Panc1 (cell line): ENCODE data around the gene KRT38. TPM values are rescaled to one million over a fixed set of nuclear protein-coding genes. Genes with fewer than 3 reads are reported as not detected.
A peak's percentile ranks its signal among the peaks of the same experiment; 100 is the strongest.

Source experiments
- ATAC-seq: fragments of 200-7000 bp; cut with Tn5 transposase; 2 replicates; pipeline ENCODE4 v1.9.1; 2020; ENCODE audit warnings: mild to moderate bottlenecking, moderate library complexity
- BruUV-seq: library from RNA; stranded (reverse); fragments of 400-500 nt; replicated peaks from 2 replicates; lab custom pipeline; 2021; lab: Mats Ljungman, UMichigan
- CTCF ChIA-PET: fragments of 300-600 bp; sonication (Branson Sonifier 250); formaldehyde crosslinking; loops from one replicate; lab custom pipeline; 2022; ENCODE audit warnings: antibody characterized with exemption; lab: Charles Lee
- POLR2A ChIA-PET: fragments of 300-600 bp; sonication (Branson Sonifier 250); formaldehyde crosslinking; loops from one replicate; lab custom pipeline; 2022; ENCODE audit warnings: antibody characterized with exemption; lab: Charles Lee
- DNase-seq: peaks from one replicate; pipeline ENCODE4 v3.0.0-alpha.2; 2010; ENCODE audit warnings: low read depth, low spot score
- H3K27ac ChIP-seq: 2 replicates; pipeline ENCODE4 v1.5.1; 2011; ENCODE audit warnings: mild to moderate bottlenecking, low read length, inconsistent platforms
- H3K27me3 ChIP-seq: fragments of 200-500 bp; sonication (Bioruptor generic); 2 replicates; pipeline ENCODE4 v1.6.0; 2014; ENCODE audit warnings: low read length, inconsistent platforms; ENCODE audit not compliant: control insufficient read depth, insufficient read depth
- H3K36me3 ChIP-seq: fragments of 200-500 bp; sonication (Bioruptor generic); 2 replicates; pipeline ENCODE4 v1.5.1; 2014; ENCODE audit warnings: inconsistent platforms, mild to moderate bottlenecking, low read length, moderate library complexity; ENCODE audit not compliant: control insufficient read depth, insufficient read depth
- H3K4me1 ChIP-seq: 2 replicates; pipeline ENCODE4 v1.5.1; 2011; ENCODE audit warnings: inconsistent platforms, mild to moderate bottlenecking, low read length, moderate library complexity; ENCODE audit not compliant: control insufficient read depth, insufficient read depth
- H3K4me3 ChIP-seq, 2 experiments: 2 replicates each; pipeline ENCODE4 v1.5.1; 2011 to 2012; ENCODE audit warnings: low read depth in 2 of 2, low read length in 2 of 2, mild to moderate bottlenecking in 2 of 2, inconsistent platforms in 1 of 2, moderate library complexity in 1 of 2
- H3K9me3 ChIP-seq: fragments of 200-500 bp; sonication (Bioruptor generic); 2 replicates; pipeline ENCODE4 v1.5.1; 2014; ENCODE audit warnings: low read depth, mild to moderate bottlenecking, inconsistent platforms, low read length, moderate library complexity; ENCODE audit not compliant: control insufficient read depth, insufficient read depth
- POLR2AphosphoS5 ChIP-seq: IDR thresholded peaks from 2 replicates; pipeline ENCODE4 v1.6.1; 2012; ENCODE audit warnings: mild to moderate bottlenecking, low read depth, low read length, moderate library complexity
- SIN3A ChIP-seq: IDR thresholded peaks from 2 replicates; pipeline ENCODE4 v1.6.1; 2012; ENCODE audit warnings: low read depth, mild to moderate bottlenecking, low read length, moderate library complexity, borderline replicate concordance; ENCODE audit not compliant: insufficient read depth
- TCF7L2 ChIP-seq: IDR thresholded peaks from 2 replicates; pipeline ENCODE4 v1.6.1; 2011; ENCODE audit warnings: mild to moderate bottlenecking, low read depth, low read length, inconsistent platforms
- in situ Hi-C: cut with HindIII; loops from 2 replicates; pipeline ENCODE4 v1.10.0; 2016; ENCODE audit warnings: low sequenced_read_pairs, low pct_unique_long_range_greater_than_20kb
- intact Hi-C: fragments of 100-400 bp; cut with micrococcal nuclease; formaldehyde crosslinking; loops from one replicate; pipeline ENCODE4 v1.10.0; 2022; ENCODE audit not compliant: unreplicated experiment
- total RNA-seq: library from RNA; stranded (reverse); gene quantifications from one replicate; pipeline ENCODE4 v1.2.1, GENCODE V29; 2021; ENCODE audit not compliant: unreplicated experiment
- TF ChIP-seq, protein P1 (sequence below): fragments of 450-650 bp; IDR thresholded peaks from 2 replicates; pipeline ENCODE4 v1.5.1; 2017; ENCODE audit warnings: mild to moderate bottlenecking
- TF ChIP-seq, protein P2 (sequence below), 2 experiments: IDR thresholded peaks; 2 replicates each; pipeline ENCODE4 v1.6.1; 2011 to 2012; ENCODE audit warnings: low read depth in 2 of 2, control low read depth in 1 of 2, low read length in 1 of 2, mild to moderate bottlenecking in 1 of 2, moderate library complexity in 1 of 2; ENCODE audit not compliant: insufficient read depth in 1 of 2

KRT38 gene
- total RNA-seq, 1 experiment from 2014 or later = not detected

DNA sequence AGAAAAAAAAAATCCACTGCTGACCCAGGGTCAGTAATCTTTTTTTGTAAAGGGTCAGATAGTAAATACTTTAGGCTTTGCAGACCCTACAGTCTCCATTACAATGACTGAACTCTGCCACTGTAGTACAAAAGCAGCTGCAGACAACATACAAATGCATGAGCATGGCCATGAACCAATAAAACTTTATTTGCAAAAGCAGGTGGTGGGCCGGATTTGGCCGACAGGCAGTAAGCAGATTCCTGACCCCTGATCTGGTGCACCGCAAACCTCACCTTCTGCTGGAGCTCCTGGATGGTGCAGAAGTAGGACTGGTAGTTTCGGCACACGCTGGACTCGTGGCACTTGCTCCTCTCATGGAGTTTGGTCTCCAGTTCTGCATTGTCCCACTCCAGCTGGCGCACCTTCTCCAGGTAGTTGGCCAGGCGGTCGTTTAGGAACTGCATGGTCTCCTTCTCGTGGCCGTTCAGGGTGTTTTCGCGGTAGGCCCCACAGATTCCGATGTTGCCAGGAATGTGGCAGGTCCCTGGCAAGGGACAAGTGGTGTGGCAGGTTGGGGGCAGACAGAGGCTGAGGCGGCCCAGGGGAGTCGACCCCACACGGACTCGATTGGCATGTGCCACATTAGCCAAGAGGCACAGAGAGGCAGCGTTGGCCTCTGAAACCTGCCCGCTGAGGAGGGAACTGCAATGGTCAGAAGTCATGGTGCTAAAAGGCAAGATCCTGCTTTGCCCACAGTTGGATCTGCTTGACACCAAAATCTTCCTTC is 29.5 kb downstream of the KRT38 start:
- H3K4me1 ChIP-seq = peaks cover 17% of the 10 kb centered on the region; the same call in 1 of the 2 replicates
- POLR2A ChIA-PET = no interaction called here
- H3K27me3 ChIP-seq = no peaks in the 10 kb centered on the region
- intact Hi-C loops = no loop called here
- DNase-seq (no peak), ATAC-seq (no peak)
- H3K27ac ChIP-seq = no peak overlapping the region
- BruUV-seq = no TSS peak
- TF ChIP-seq SIN3A (no peak), TCF7L2 (no peak)
- TF ChIP-seq, protein P1, sequence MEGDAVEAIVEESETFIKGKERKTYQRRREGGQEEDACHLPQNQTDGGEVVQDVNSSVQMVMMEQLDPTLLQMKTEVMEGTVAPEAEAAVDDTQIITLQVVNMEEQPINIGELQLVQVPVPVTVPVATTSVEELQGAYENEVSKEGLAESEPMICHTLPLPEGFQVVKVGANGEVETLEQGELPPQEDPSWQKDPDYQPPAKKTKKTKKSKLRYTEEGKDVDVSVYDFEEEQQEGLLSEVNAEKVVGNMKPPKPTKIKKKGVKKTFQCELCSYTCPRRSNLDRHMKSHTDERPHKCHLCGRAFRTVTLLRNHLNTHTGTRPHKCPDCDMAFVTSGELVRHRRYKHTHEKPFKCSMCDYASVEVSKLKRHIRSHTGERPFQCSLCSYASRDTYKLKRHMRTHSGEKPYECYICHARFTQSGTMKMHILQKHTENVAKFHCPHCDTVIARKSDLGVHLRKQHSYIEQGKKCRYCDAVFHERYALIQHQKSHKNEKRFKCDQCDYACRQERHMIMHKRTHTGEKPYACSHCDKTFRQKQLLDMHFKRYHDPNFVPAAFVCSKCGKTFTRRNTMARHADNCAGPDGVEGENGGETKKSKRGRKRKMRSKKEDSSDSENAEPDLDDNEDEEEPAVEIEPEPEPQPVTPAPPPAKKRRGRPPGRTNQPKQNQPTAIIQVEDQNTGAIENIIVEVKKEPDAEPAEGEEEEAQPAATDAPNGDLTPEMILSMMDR = no peak
- TF ChIP-seq, protein P2, sequence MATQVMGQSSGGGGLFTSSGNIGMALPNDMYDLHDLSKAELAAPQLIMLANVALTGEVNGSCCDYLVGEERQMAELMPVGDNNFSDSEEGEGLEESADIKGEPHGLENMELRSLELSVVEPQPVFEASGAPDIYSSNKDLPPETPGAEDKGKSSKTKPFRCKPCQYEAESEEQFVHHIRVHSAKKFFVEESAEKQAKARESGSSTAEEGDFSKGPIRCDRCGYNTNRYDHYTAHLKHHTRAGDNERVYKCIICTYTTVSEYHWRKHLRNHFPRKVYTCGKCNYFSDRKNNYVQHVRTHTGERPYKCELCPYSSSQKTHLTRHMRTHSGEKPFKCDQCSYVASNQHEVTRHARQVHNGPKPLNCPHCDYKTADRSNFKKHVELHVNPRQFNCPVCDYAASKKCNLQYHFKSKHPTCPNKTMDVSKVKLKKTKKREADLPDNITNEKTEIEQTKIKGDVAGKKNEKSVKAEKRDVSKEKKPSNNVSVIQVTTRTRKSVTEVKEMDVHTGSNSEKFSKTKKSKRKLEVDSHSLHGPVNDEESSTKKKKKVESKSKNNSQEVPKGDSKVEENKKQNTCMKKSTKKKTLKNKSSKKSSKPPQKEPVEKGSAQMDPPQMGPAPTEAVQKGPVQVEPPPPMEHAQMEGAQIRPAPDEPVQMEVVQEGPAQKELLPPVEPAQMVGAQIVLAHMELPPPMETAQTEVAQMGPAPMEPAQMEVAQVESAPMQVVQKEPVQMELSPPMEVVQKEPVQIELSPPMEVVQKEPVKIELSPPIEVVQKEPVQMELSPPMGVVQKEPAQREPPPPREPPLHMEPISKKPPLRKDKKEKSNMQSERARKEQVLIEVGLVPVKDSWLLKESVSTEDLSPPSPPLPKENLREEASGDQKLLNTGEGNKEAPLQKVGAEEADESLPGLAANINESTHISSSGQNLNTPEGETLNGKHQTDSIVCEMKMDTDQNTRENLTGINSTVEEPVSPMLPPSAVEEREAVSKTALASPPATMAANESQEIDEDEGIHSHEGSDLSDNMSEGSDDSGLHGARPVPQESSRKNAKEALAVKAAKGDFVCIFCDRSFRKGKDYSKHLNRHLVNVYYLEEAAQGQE (IDR thresholded peaks at IDR 0.05; ENCODE audit: insufficient read depth in 1 of 2, low read depth in 2 of 2, low read length in 1 of 2) = no peak
- no peak overlapping the region for H3K4me3 ChIP-seq
- in situ Hi-C loops = no loop called here
- no peaks in the 10 kb centered on the region for H3K9me3 ChIP-seq
- H3K36me3 ChIP-seq = no peaks in the 10 kb centered on the region
- CTCF ChIA-PET = no interaction called here

DNA sequence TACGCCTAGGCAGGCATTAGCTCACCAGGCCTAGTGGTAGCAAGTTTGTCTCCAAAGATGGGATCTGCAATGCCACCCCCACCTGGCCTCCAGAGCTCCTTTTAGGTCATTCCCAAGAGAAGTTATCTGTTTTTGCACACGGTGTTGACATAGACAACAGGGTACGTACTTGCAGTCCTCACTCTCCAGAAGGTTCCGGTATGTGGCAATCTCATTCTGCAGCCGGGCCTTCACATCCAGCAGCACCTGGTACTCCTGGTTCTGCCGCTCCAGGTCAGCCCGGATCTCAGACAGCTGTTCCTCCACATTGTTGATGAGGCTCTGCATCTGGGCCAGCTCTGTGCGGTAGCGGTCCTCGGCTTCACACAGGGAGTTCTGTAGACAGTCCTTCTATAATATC is 33.6 kb downstream of the KRT38 start:
- Histone ChIP-seq H3K4me1 (peaks cover 13% of the 10 kb centered on the region), H3K27me3 (no peaks in the 10 kb centered on the region), H3K9me3 (no peaks in the 10 kb centered on the region), H3K36me3 (no peaks in the 10 kb centered on the region), H3K4me3 (no peak overlapping the region), H3K27ac (peak overlapping the region; percentile 13; the same call in 1 of the 2 replicates)
- BruUV-seq = no TSS peak
- intact Hi-C loops (no loop called here), in situ Hi-C loops (no loop called here)
- TF ChIP-seq, protein P2 (IDR thresholded peaks at IDR 0.05; ENCODE audit: insufficient read depth in 1 of 2, low read depth in 2 of 2, low read length in 1 of 2) = no peak
- TF ChIP-seq, protein P1 = no peak
- TF ChIP-seq TCF7L2 = no peak
- TF ChIP-seq POLR2AphosphoS5 = no peak
- POLR2A ChIA-PET = no interaction called here
- CTCF ChIA-PET = interaction anchor here (1.5 kb wide), 1 partner anchor 10 kb away, joined by 4 read pairs; no protein-coding TSS in a partner anchor
- ATAC-seq (no peak), DNase-seq (no peak)
